NB4 (cell line): ENCODE data around the gene BPIFB2.

Source experiments
- DNase-seq: peaks from one replicate; pipeline ENCODE4 v3.0.0; 2010; ENCODE audit warnings: low read depth
- H3K4me3 ChIP-seq: one replicate; pipeline ENCODE4 v1.5.1; 2011; ENCODE audit warnings: mild to moderate bottlenecking, low read depth, low read length, moderate library complexity
- CTCF ChIP-seq: IDR thresholded peaks from one replicate; pipeline ENCODE4 v1.5.1; 2012; ENCODE audit warnings: low read depth, low read length
- MAX ChIP-seq: IDR thresholded peaks from 2 replicates; pipeline ENCODE4 v1.6.1; 2011; ENCODE audit warnings: low read depth, low read length
- MYC ChIP-seq: IDR thresholded peaks from 2 replicates; pipeline ENCODE4 v1.6.1; 2011; ENCODE audit warnings: low read depth, low read length
- POLR2A ChIP-seq: IDR thresholded peaks from 2 replicates; pipeline ENCODE4 v1.6.1; 2011; ENCODE audit warnings: mild to moderate bottlenecking; ENCODE audit not compliant: insufficient read length; ENCODE audit errors: extremely low read depth

BPIFB2 gene

GRCh38 chr20:33007376-33008335 is at the start of gene BPIFB2:
BPIFB2 (plus strand) TSS chr20:33007704; CDS start chr20:33008575, 871 bp downstream.
- no peak within 1 kb of the TSS for H3K4me3 ChIP-seq
- DNase-seq: no peak
- TF ChIP-seq MAX: no peak
- TF ChIP-seq CTCF: no peak
- TF ChIP-seq POLR2A: no peak
- no peak for TF ChIP-seq MYC

- no peak overlapping the region for H3K4me3 ChIP-seq
- no peak for DNase-seq
- TF ChIP-seq MYC (no peak), CTCF (no peak), POLR2A (no peak), MAX (no peak)
Measured at GRCh38 chr20:32958574-32958973, 48.9 kb upstream of the BPIFB2 start.

GRCh38 chr20:32959351-32960221 is 47.9 kb upstream of the BPIFB2 start:
- H3K4me3 ChIP-seq: no peak overlapping the region
- no peak for TF ChIP-seq MAX
- TF ChIP-seq CTCF: no peak
- no peak for TF ChIP-seq POLR2A
- no peak for DNase-seq

- no peak for DNase-seq
- TF ChIP-seq CTCF: no peak
- TF ChIP-seq MYC: no peak
- no peak for TF ChIP-seq POLR2A
- TF ChIP-seq MAX: no peak
- no peak overlapping the region for H3K4me3 ChIP-seq
Measured at GRCh38 chr20:32960222-32960518, 47.3 kb upstream of the BPIFB2 start.

- DNase-seq: no peak
- TF ChIP-seq MAX (no peak), CTCF (no peak), POLR2A (no peak), MYC (no peak)
- no peak overlapping the region for H3K4me3 ChIP-seq
Measured at GRCh38 chr20:32960849-32961731, 46.4 kb upstream of the BPIFB2 start.
